ENCODE measurements around the gene SGSM1. TPM values are rescaled to one million over a fixed set of nuclear protein-coding genes. Genes with fewer than 3 reads are reported as not detected.

Gene SGSM1
- total RNA-seq, 4 donors from 2014 or later: 1.2 to 2.2 (median 1.6) TPM

DNA sequence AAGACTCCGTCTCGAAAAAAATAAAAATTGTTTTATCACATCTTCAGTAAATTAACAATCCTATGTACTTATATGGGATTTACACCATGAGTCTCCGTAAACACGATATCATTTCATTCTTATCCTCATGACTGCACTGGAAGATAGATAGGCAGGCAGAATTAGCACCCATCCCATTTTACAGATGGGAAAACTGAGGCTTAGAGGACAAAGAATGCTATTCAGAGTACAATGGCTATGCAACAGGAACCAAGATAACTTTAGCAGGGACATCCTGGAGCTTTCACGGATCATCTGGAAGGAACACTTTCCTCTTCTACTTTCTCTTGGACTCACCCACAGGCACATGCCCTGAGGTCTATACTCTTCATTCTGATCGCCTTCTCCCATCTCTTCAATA, 14.6 kb upstream of the SGSM1 start:
- Histone ChIP-seq H3K27me3 (no peaks in the 10 kb centered on the region), H3K36me3 (no peaks in the 10 kb centered on the region), H3K27ac (replicated peaks in 1 of 4) (no peak overlapping the region), H3K4me1 (no peaks in the 10 kb centered on the region), H3K9me3 (no peaks in the 10 kb centered on the region), H3K4me3 (no peak overlapping the region)
- intact Hi-C loops (cut with DNase I): no loop called here
- WGBS: 96% methylated on average over 6 of the region's 6 CpGs
- TF ChIP-seq, protein P1, sequence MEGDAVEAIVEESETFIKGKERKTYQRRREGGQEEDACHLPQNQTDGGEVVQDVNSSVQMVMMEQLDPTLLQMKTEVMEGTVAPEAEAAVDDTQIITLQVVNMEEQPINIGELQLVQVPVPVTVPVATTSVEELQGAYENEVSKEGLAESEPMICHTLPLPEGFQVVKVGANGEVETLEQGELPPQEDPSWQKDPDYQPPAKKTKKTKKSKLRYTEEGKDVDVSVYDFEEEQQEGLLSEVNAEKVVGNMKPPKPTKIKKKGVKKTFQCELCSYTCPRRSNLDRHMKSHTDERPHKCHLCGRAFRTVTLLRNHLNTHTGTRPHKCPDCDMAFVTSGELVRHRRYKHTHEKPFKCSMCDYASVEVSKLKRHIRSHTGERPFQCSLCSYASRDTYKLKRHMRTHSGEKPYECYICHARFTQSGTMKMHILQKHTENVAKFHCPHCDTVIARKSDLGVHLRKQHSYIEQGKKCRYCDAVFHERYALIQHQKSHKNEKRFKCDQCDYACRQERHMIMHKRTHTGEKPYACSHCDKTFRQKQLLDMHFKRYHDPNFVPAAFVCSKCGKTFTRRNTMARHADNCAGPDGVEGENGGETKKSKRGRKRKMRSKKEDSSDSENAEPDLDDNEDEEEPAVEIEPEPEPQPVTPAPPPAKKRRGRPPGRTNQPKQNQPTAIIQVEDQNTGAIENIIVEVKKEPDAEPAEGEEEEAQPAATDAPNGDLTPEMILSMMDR (IDR thresholded peaks at IDR 0.05): no peak
- TF ChIP-seq EP300 (IDR thresholded peaks at IDR 0.05): no peak
- TF ChIP-seq POLR2AphosphoS5 (IDR thresholded peaks at IDR 0.05): no peak
- no peak for TF ChIP-seq POLR2A (IDR thresholded peaks at IDR 0.05; ENCODE audit: low read depth)
- no peak for DNase-seq (ENCODE audit: extremely low spot score)

DNA sequence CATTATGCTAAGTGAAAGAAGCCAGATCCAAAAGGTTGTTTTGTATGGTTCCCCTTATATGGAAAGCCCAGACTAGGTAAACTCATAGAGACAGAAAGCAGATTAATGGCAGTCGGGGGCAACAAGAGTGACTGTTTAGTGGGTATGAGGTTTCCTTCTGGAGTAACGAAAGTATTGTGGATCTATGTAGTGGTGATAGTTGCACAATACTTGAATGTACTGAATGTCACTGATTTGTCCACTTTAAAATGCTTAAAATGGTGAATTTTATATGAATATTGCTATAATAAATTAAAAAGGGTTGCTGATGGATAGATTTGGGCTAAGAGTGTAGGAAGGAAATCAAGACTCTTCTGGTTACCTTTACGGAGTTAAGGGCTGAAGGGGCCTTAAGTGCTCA, 10.0 kb upstream of the SGSM1 start:
- Histone ChIP-seq H3K4me1 (no peaks in the 10 kb centered on the region), H3K27me3 (no peaks in the 10 kb centered on the region), H3K36me3 (no peaks in the 10 kb centered on the region), H3K27ac (replicated peaks in 1 of 4) (no peak overlapping the region), H3K4me3 (no peak overlapping the region), H3K9me3 (no peaks in the 10 kb centered on the region)
- intact Hi-C loops (cut with DNase I): no loop called here
- DNase-seq (ENCODE audit: extremely low spot score): no peak
- 79% methylated on average over 3 of the region's 3 CpGs for WGBS
- TF ChIP-seq POLR2AphosphoS5 (IDR thresholded peaks at IDR 0.05) (no peak), POLR2A (IDR thresholded peaks at IDR 0.05; ENCODE audit: low read depth) (no peak), EP300 (IDR thresholded peaks at IDR 0.05) (no peak)
- TF ChIP-seq, protein P1 (IDR thresholded peaks at IDR 0.05): no peak

DNA sequence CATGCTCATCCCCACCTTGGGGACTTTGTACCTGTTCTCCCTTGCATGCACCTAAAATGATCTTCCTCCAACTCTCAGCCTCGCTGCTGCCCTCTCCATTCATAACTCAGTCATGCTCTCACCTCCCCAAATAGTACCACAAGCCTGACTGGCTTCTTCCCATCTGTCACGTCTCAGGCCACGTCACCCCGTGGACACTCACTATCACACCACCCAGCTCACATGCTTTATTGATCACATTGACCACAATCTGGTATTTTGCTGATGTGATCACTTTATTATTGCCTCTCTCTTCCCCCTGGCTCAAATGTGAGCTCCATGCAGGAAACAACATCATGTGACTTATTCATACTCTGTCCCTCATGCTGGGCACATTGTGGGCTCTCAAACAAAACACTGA, 9.2 kb upstream of the SGSM1 start:
- TF ChIP-seq EP300 (IDR thresholded peaks at IDR 0.05) (no peak), POLR2AphosphoS5 (IDR thresholded peaks at IDR 0.05) (no peak), POLR2A (IDR thresholded peaks at IDR 0.05; ENCODE audit: low read depth) (no peak)
- TF ChIP-seq, protein P1 (IDR thresholded peaks at IDR 0.05): no peak
- 72% methylated on average over 4 of the region's 4 CpGs for WGBS
- intact Hi-C loops (cut with DNase I): no loop called here
- Histone ChIP-seq H3K36me3 (no peaks in the 10 kb centered on the region), H3K4me3 (no peak overlapping the region), H3K4me1 (no peaks in the 10 kb centered on the region), H3K9me3 (no peaks in the 10 kb centered on the region), H3K27me3 (no peaks in the 10 kb centered on the region), H3K27ac (replicated peaks in 1 of 4) (no peak overlapping the region)
- no peak for DNase-seq (ENCODE audit: extremely low spot score)

DNA sequence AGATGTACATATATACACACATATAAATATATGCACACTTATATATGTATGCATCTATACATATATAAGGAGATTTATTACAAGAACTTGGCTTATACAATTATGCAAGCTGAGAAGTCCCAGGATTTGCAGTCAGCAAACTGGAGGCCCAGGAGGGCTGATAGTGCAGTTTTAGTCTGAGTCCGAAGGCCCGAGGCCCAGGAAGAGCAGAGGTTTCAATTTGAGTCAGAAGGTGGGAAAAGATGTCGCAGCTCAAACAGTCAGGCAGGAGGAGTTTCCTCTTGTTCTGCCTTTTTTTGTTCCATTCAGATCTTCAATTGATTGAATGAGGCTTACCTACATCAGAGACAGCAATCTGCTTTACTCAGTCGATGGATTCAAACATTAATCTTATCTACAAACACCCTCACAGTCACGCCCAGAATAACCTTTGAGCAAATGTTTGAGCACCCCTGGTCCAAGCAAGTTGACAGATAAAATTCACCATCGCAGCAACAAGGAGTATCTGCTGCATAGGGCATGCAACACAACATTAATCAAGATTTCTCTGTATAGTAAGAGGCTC, 4.0 kb upstream of the SGSM1 start:
- H3K36me3 ChIP-seq: no peaks in the 10 kb centered on the region
- H3K27ac ChIP-seq (replicated peaks in 1 of 4): no peak overlapping the region
- TF ChIP-seq POLR2AphosphoS5 (IDR thresholded peaks at IDR 0.05): no peak
- no peak for TF ChIP-seq EP300 (IDR thresholded peaks at IDR 0.05)
- TF ChIP-seq, protein P1 (IDR thresholded peaks at IDR 0.05): no peak
- TF ChIP-seq POLR2A (IDR thresholded peaks at IDR 0.05; ENCODE audit: low read depth): no peak
- H3K4me3 ChIP-seq: no peak overlapping the region
- no peaks in the 10 kb centered on the region for H3K9me3 ChIP-seq
- no peaks in the 10 kb centered on the region for H3K27me3 ChIP-seq
- peaks cover 12 to 15% (median 14%) of the 10 kb centered on the region in 4 donors for H3K4me1 ChIP-seq
- 75% methylated on average over 6 of the region's 6 CpGs for WGBS
- intact Hi-C loops (cut with DNase I): no loop called here
- DNase-seq (ENCODE audit: extremely low spot score): no peak

DNA sequence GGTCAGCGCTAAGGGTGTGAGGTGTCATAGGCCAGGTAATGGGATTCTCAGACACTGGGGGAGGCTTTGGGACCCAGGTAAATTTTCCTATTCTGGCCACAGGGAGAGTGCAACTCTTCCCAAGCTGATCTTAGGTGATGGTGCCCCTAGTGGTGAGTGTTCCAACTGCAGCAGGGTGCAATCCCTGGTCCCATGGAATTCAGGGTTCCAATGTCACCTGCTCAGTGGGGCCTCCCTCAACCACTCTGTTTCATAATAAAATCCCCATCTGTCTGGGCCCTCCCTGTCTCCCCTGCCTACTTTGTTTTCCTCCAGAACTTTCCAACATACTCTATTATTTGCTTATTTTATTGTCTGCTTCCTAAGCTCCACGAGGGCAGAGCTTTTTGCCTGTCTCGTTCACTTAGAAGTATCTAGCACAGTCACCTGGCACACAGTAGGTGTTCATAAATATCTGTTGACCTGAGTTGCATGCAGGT, 2.9 kb upstream of the SGSM1 start:
- Histone ChIP-seq H3K36me3 (no peaks in the 10 kb centered on the region), H3K9me3 (no peaks in the 10 kb centered on the region), H3K27me3 (no peaks in the 10 kb centered on the region), H3K4me1 (peaks cover 13 to 24% (median 21%) of the 10 kb centered on the region in 4 donors), H3K4me3 (no peak overlapping the region), H3K27ac (replicated peaks in 1 of 4) (no peak overlapping the region)
- TF ChIP-seq, protein P1 (IDR thresholded peaks at IDR 0.05): peak; percentile 74 to 94 (median 83)
- TF ChIP-seq POLR2AphosphoS5 (IDR thresholded peaks at IDR 0.05): no peak
- no peak for DNase-seq (ENCODE audit: extremely low spot score)
- WGBS: 85% methylated on average over 2 of the region's 3 CpGs
- intact Hi-C loops (cut with DNase I): no loop called here
